T-helper 2 cell treated with Interferon-gamma antibody and Interleukin-4, amounts not matched to agents 100 ng/mL and 5 ng/mL, for 36 hours (primary cell): ENCODE data around the gene MYMX. TPM values are rescaled to one million over a fixed set of nuclear protein-coding genes. Genes with fewer than 3 reads are reported as not detected.
"Not testable (repeated sequence)": the region's sequence is repeated elsewhere in the genome, so short reads cannot be mapped to it uniquely, and the experiment has no call there.

Experiments
- intact Hi-C: fragments of 100-400 bp; cut with micrococcal nuclease; formaldehyde crosslinking; loops from one replicate; pipeline ENCODE4 v1.15.1; 2023
- total RNA-seq: library from RNA; stranded (reverse); gene quantifications from 2 replicates; pipeline ENCODE4 v1.2.3, GENCODE V29; 2022

The MYMX gene
- total RNA-seq: not detected in 2 replicates

GRCh38 chr6:44216677-44217331, at the start of gene MYMX:
Gene MYMX, plus strand, starts transcription at chr6:44216926. Its CDS starts 546 bp downstream, at chr6:44217472.
- intact Hi-C loops: no loop called here

DNA sequence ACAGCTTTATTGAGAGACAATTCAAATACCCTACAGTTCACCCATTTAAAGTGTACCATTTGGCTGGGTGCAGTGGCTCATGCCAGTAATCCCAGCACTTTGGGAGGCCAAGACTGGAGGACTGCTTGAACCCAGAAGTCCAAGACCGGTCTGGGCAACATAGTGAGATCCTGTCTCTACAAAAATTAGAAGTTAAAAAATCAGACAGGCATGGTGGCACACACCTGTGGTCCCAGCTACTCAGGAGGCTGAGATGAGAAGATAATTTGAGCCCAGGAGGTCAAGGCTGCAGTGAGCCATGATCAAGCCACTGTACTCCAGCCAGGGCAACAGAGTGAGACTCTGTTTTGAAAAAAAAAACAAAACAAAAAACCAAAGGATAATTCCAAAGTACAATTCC, 49.2 kb upstream of the MYMX start:
- intact Hi-C loops: no loop called here

DNA sequence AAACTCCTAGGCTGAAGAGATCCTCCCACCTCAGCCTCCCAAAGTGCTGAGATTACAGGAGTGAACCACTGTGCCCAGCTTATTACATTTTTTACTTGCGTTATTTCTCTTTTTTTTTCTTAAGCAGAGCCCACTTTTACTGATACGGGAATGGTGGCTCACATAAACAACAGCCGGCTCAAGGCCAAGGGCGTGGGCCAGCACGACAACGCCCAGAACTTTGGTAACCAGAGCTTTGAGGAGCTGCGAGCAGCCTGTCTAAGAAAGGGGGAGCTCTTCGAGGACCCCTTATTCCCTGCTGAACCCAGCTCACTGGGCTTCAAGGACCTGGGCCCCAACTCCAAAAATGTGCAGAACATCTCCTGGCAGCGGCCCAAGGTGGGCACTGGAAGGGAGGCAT, 47.6 kb upstream of the MYMX start:
- intact Hi-C loops: no loop called here

GRCh38 chr6:44169886-44170570, 46.7 kb upstream of the MYMX start:
- intact Hi-C loops: no loop called here

GRCh38 chr6:44171899-44172546, 44.7 kb upstream of the MYMX start:
- intact Hi-C loops: loop anchor here (1.0 kb wide), 3 partner anchors 66 to 166 kb away; partner anchors contain the start of gene SLC35B2

DNA sequence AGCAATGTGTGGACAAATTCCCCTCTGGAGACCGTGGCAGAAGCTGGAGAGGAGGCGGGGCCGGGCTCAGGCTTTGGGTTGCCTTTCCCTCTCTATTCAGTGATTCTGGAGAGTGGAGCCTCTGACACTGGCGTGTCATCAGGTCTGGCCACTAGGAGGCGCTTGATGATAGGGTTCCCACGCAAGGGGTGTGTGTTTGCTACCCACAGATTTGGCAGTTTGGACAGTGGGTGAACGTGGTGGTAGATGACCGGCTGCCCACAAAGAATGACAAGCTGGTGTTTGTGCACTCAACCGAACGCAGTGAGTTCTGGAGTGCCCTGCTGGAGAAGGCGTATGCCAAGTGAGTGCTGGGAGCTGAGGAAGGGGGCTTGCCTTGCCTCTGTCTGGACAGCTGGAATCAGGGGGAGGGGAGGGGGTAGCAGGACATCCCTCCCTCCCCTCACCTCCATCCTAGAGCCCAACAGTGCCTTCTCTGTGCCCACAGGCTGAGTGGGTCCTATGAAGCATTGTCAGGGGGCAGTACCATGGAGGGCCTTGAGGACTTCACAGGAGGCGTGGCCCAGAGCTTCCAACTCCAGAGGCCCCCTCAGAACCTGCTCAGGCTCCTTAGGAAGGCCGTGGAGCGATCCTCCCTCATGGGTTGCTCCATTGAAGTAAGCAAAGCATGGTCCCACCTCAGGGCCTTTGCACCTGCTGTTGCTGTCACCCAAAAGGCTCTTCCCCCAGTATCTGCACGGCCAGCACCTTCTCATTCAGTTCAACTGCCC, 43.8 kb upstream of the MYMX start:
- intact Hi-C loops: loop anchor here (1.0 kb wide), 3 partner anchors 65 to 165 kb away; partner anchors contain the start of gene SLC35B2

DNA sequence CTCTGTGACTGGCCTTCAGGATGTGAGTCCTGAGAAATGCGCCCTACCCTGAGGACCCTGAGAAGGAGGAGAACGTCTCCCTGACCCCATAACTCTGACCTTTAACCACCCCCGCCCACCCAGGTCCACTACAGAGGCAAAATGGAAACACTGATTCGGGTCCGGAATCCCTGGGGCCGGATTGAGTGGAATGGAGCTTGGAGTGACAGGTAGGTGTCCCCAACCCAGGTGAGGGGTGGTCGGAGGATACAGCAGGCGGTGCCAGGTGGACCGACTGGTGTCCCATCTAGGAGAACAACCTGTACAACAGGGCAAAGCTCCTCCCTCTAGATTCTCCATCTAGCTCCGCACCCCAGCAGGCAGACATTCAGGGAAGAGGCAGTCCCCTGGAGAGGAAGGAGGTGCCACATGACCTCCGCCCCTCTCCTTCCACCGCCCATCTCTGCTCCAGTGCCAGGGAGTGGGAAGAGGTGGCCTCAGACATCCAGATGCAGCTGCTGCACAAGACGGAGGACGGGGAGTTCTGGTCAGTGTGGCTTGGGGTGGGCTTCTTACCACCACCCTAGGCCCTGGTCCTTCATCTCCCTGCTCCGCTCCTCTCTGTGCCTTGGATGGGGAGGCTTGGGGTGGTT, 40.5 kb upstream of the MYMX start:
- intact Hi-C loops: no loop called here

GRCh38 chr6:44176762-44177509, 39.8 kb upstream of the MYMX start:
- intact Hi-C loops: no loop called here

DNA sequence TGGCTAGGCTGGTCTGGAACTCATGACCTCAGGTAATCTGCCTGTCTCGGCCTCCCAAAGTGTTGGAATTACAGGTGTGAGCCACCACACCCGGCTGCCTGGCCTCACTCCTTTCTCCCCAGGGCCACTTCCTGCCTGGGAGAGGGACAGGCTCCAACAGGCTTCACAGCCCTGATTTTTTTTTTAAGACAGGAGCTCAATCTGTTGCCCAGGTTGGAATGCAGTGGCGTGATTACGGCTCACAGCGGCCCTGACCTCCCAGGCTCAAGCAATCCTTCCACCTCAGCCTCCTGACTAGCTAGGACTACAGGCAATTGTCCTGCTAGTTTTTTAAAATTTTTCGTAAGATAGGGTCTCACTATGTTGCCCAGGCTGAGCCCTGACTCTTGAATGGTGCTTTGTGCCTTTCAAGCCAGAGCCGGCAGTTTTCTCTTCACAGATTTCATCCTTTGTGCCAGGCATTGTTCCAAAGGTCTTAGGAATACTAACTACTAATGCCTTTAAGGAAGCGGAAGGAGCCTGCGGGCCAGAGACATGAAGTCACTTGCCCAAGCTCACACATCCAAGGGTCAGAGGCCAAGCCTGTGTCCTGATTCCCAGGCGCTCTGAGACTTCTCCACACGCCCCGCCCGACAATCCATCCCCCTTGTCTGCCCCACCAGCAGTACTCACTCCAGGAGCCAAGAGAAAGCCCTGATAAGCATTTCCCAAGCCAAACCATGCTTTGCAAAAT, 38.9 kb upstream of the MYMX start:
- intact Hi-C loops: no loop called here

DNA sequence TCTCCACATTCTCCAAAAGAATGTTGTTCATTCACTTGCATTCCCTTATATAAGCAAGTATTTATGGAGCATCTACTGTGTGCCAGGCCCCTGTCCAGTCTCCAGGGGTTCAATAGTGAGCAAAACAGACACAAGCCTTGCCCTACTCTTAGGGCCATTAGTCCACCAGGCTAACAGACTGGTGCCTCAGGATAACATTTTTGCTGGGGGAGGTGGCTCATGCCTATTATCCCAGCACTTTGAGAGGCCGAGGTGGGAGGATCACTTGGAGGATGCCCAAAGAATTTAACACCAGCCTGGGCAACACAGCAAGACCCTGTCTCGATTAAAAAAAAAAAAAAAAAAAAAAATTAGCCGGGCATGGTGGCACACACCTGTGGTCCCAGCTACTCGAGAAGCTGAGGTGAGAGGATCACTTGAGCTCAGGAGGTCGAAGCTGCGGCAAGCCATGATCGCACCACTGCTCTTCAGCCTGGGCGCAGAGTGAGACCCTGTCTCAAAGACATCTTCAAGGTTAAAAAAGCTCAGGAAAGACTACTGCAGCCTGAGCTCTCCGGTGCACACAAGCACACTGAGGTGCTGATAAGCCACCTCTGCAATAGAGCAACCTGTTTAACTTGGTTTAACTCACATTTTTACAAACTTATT, 38.2 kb upstream of the MYMX start:
- intact Hi-C loops: no loop called here

DNA sequence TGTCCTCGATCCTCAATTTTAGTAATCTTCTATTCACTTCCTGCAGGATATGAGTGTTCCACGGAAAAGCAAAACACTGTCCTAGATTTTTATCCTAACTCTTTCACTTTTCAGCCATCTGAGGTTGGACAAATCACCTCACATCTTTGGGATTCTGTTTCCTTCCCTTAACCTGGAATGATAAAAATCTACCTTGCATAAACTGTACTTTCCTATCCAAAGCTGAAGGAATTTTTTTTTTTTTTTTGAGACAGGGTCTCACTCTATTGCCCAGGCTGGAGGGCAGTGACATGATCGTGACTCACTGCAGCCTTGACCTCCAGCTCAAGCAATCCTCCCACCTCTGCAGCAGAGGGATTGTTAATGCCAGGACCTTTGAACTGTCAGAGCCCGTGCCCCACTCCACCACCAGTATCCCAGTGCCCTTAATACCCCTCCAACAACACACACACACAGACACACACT, 37.6 kb upstream of the MYMX start:
- intact Hi-C loops: no loop called here

DNA sequence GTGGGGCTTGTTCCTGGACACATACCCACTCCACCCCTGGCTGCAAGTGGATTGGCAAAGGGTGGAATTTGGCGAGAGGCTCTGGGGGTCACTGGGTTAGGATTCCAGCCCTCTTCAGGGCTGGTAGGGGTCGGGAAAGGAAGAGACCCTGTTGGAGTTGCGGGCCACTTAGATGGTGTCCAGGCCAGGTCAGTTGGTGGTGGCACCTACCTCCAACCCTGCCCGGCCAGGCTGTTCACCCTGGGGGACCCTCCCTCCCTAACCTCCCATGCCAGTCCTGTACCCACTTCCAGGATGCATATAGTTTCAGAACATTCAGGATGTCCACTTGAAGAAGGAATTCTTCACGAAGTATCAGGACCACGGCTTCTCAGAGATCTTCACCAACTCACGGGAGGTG, 37.1 kb upstream of the MYMX start:
- intact Hi-C loops: no loop called here

- intact Hi-C loops: no loop called here
These were observed 36.3 kb upstream of the MYMX start for GRCh38 chr6:44180406-44180805.

DNA sequence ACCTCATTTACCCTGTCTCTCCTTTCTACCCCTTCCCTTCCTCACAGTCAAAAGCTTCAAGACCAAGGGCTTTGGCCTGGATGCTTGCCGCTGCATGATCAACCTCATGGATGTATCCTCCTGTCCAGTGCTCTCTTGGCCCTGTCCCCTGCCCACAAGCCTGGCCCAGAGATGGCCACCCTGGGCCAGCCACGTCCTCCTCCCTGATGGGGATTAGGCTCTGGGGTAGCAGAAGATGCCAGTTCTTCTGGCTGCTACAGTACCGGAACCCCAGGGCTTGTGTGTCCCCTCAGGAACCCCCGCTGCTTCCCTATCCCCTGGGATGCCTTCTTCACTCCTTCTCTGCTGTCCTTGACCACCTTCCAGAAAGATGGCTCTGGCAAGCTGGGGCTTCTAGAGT, 35.8 kb upstream of the MYMX start:
- intact Hi-C loops: no loop called here

DNA sequence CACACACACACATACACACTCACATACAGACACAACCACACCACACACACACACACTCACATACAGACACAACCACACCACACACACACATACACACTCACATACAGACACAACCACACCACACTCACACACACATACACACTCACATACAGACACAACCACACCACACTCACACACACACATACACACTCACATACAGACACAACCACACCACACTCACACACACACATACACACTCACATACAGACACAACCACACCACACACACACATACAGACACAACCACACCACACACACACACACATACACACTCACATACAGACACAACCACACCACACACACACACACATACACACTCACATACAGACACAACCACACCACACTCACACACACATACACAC, 34.9 kb upstream of the MYMX start:
- intact Hi-C loops: not testable (repeated sequence)

DNA sequence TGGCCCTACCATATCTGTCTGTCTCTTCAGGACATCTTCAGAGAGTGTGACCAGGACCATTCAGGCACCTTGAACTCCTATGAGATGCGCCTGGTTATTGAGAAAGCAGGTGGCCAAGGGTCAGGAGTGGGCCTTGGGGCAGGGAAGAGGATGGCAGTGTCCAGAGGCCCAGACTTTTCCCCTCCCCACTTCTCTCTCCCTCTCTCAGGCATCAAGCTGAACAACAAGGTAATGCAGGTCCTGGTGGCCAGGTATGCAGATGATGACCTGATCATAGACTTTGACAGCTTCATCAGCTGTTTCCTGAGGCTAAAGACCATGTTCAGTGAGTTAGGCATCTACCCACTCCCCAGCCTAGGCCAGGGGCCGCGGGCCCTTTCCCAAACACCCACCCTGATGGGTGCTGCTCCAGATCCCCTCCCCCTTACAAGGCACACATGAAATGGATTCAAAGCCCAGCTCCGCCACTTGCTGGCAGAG, 33.8 kb upstream of the MYMX start:
- intact Hi-C loops: no loop called here

DNA sequence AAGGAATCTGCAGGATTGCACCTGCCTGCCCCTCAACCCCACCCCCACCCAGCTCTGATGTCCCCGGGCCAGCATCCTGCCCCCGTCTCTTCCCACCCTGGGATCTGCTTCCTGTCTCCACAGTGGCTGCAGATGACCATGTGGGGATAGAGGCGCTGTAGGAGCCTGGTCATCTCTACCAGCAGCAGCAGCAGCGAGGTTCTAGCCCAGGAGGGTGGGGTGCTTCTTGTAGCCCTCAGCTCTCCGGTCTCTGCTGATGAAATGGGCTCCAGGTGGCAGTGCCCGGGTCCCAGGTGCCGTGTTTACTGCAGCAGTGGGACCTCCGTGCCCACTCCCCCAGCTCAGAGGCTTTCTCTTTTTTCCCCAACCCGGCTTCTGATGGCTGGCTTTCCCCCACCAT, 32.9 kb upstream of the MYMX start:
- intact Hi-C loops: no loop called here

DNA sequence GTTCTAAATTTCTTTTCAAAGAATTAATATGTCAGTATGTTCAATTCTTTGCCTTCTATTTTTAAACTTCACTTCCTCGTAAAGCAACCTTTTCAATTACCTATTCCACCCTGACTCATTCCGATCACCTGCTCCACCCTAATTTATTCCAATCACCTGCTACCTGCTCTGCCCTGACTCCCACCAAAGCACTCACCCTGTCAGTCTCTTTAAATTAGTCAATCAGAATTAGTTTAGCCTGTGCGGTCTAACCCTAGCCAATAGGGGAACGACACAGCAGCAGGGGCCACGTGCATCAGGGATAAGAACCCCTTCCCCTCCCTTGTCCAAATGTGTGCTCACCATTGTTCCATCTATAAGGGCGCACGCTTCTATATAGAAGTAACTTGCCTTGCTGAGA, 31.4 kb upstream of the MYMX start:
- intact Hi-C loops: not testable (repeated sequence)
